Hepatocyte (in vitro differentiated cells): ENCODE results near the gene ZNF710.

Experiments
- CTCF ChIP-seq: fragments of 200-600 bp; sonication (generic); IDR thresholded peaks from 2 replicates; pipeline ENCODE4 v1.5.1; 2016; ENCODE audit warnings: antibody characterized with exemption, mild to moderate bottlenecking; ENCODE audit not compliant: poor library complexity
- EZH2 ChIP-seq: fragments of 200-600 bp; sonication (generic); IDR thresholded peaks from 2 replicates; pipeline ENCODE4 v1.6.1; 2016; ENCODE audit warnings: antibody characterized with exemption, mild to moderate bottlenecking, borderline replicate concordance

- TF ChIP-seq CTCF (no peak), EZH2 (no peak)
Measured at GRCh38 chr15:90044191-90044590, 43.1 kb downstream of the ZNF710 start.
